ENCODE data around the gene PTPRN2.

Gene PTPRN2

DNA sequence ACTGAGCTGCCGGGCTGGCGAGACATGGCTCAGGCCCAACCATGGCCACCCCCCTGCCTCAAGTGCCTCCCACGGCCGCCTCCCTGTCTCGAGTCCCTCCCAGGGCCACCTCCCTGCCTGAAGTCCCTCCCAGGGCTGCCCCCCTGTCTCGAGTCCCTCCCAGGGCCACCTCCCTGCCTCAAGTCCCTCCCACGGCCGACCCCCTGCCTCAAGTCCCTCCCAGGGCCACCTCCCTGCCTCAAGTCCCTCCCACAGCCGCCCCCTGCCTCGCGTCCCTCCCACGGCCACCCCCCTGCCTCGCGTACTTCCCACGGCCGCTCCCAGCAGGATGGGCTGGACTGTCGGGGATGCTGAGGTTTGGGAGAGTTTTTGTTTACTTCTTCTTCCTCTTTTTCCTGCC is 462.5 kb downstream of the PTPRN2 start:
- DNase-seq = no peak

DNA sequence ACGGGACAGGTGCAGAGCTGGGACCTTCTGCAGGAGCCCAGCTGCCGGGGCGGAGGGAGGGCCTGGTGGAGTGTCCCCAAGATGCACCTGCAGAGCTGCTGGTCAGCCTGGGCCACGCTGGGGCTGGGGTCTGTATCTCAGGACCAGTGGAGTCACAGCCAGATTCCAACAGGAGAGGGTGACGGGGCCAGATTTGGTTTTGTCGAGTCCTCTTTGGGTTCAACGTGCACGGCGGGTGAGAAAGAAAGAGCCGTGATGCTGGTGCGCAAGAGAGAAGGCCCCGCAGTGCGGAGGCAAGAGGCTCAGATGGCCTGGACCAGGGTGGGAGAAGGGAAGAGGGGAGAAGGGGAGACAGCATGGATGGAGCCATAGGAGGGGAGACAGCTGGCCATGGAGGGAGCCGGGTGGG is 462.9 kb downstream of the PTPRN2 start:
- no peak for DNase-seq

DNA sequence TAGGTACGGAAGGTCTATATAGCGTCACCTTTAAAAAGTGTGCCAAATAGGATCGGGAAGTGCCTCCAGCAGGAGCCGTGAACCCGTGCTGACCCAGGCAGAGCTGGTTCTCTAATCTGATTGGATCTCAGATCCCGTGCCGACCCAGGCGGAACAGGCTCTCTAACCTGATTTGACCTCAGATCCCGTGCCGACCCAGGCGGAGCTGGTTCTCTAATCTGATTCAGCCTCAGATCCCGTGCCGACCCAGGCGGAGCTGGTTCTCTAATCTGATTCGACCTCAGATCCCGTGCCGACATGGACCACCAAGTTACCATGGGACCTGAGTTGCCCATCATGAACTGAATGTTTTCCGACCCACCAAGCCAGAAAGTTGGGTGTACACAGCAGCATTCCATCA is 463.9 kb downstream of the PTPRN2 start:
- no peak for DNase-seq

- no peak for DNase-seq
Observed at GRCh38 chr7:158123214-158123613, 464.4 kb downstream of the PTPRN2 start.

- no peak for DNase-seq
Observed at GRCh38 chr7:158121441-158122045, 466.1 kb downstream of the PTPRN2 start.

GRCh38 chr7:158120716-158121115 is 466.9 kb downstream of the PTPRN2 start:
- no peak for DNase-seq

GRCh38 chr7:158120316-158120715 is 467.3 kb downstream of the PTPRN2 start:
- no peak for DNase-seq

GRCh38 chr7:158117341-158118222 is 470.0 kb downstream of the PTPRN2 start:
- no peak for DNase-seq

GRCh38 chr7:158116235-158116634 is 471.4 kb downstream of the PTPRN2 start:
- no peak for DNase-seq

- no peak for DNase-seq
Observed at GRCh38 chr7:158114056-158114850, 473.4 kb downstream of the PTPRN2 start.

- DNase-seq = no peak
Observed at GRCh38 chr7:158113321-158114025, 474.1 kb downstream of the PTPRN2 start.

DNA sequence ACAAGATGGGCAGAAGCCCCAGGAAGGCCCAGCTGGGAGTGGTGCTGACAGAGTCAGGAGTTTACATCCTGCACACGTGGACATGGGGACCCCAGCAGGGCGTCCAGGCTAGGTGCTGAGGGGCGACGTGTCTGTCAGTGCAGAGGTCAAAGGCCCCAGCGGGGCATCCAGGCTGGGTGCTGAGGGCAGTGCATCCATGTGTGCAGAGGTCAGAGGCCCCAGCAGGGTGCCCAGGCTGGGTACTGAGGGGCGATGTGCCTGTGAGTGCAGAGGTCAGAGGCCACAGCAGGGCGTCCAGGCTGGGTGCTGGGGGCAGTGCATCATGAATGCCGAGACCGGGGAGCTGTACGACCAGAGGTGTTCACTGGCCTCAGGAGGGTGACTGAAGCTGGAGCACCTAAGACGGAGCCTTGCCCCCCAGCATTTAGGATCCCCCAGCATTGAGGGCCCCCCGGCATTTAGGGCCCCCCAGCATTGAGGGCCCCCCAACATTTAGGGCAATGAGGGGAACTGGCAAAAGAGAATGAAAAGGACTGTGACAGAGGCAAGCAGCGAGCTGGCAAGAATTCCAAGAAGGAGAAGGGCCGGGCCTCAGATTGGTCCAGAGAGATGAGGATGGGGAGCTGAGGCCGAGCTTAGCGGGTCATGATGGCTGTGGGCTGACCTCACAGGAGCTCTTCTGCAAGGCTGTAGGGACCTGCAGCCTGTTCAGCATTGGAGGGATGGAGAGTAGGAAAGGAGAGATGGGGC is 474.9 kb downstream of the PTPRN2 start:
- no peak for DNase-seq

GRCh38 chr7:158111906-158112570 is 475.6 kb downstream of the PTPRN2 start:
- no peak for DNase-seq

DNA sequence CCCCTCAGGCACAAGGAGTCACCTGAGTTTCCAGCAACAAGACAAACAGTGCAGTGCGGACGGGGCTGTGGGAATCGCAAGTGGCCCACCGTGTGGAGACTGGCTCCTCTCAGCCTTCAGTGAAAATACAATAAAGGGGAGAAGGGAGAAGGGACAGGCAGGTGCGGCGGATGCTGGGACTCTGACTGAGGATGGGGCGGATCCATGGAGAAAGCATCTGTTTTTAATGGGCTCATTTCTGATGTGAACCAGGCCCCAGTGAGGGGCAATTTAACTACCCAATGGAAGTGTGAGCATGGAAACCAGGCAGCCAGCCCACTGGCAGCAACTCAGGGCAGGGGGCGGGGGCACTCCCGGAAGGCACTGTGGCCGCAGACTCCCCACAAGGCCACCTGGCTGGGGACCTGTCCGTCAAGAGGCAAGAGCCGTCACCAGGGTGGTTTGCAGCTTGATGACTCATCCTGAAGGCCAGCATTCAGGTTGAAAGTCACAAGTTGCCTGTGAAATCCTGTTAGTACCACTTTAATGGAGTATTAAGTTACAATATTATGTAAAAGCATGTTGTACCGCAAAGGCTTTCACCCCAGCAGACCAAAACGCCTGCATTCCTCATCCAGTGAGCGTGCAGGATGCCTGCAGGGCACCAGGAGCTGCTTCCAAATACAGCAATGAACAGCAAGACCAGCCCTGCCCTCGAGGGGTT is 476.4 kb downstream of the PTPRN2 start:
- no peak for DNase-seq

- no peak for DNase-seq
Observed at GRCh38 chr7:158110661-158111048, 477.0 kb downstream of the PTPRN2 start.

DNA sequence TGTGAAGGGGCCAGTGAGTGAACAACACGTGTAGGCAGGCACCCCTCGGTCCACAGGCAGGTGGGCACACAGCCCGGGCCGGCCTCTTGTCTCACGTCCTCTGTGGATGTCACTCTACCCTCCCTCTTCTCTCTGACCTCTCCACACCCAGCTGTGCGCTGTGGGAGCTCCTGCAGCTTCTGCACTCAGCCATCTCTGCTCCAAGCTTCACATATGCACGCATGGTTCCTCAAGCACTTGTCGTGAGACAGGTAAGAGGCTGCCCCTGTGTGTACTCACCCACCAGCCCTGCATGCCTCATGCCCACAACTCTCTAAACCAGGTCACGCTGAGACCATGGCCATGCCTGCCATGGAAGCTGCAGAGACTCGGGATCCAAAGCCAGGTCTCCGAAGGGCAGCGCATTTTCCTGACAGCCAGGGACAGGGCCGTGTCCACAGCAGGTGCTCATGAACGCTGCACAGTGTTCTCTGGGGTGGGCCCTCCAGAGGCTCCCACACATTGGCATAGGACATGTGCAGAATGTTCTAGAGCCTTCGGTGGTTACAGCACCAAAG is 477.5 kb downstream of the PTPRN2 start:
- DNase-seq = no peak

- DNase-seq = no peak
Observed at GRCh38 chr7:158109364-158110033, 478.1 kb downstream of the PTPRN2 start.

DNA sequence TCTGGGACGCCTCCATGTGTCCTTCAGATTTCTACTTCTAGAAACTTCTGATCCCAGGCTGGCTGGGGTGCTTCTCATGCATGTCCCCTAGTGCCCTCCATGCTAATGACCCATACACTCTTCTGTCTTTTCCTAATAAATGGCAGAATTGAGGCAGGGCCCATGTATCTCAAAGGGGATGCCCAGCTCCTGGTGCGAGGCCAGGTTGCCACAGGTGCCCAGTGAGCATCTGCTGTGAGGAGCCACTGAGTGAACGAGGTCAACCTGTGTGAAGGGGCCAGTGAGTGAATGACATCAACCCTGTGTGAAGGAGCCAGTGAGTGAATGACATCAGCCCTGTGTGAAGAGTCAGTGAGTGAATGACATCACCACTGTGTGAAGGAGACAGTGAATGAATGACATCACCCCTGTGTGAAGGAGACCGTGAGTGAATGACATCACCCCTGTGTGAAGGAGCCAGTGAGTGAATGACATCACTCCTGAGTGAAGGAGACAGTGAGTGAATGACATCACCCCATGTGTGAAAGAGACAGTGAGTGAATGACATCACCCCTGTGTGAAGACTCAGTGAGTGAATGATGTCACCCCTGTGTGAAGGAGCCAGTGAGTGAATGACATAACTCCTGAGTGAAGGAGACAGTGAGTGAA is 478.9 kb downstream of the PTPRN2 start:
- no peak for DNase-seq

GRCh38 chr7:158107806-158108205 is 479.8 kb downstream of the PTPRN2 start:
- DNase-seq = no peak

All from inflammatory macrophage (primary cell).